ENCODE results near the gene METTL16.
"Not testable (repeated sequence)": the region's sequence is repeated elsewhere in the genome, so short reads cannot be mapped to it uniquely, and the experiment has no call there.

The METTL16 gene, protein sequence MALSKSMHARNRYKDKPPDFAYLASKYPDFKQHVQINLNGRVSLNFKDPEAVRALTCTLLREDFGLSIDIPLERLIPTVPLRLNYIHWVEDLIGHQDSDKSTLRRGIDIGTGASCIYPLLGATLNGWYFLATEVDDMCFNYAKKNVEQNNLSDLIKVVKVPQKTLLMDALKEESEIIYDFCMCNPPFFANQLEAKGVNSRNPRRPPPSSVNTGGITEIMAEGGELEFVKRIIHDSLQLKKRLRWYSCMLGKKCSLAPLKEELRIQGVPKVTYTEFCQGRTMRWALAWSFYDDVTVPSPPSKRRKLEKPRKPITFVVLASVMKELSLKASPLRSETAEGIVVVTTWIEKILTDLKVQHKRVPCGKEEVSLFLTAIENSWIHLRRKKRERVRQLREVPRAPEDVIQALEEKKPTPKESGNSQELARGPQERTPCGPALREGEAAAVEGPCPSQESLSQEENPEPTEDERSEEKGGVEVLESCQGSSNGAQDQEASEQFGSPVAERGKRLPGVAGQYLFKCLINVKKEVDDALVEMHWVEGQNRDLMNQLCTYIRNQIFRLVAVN

DNA sequence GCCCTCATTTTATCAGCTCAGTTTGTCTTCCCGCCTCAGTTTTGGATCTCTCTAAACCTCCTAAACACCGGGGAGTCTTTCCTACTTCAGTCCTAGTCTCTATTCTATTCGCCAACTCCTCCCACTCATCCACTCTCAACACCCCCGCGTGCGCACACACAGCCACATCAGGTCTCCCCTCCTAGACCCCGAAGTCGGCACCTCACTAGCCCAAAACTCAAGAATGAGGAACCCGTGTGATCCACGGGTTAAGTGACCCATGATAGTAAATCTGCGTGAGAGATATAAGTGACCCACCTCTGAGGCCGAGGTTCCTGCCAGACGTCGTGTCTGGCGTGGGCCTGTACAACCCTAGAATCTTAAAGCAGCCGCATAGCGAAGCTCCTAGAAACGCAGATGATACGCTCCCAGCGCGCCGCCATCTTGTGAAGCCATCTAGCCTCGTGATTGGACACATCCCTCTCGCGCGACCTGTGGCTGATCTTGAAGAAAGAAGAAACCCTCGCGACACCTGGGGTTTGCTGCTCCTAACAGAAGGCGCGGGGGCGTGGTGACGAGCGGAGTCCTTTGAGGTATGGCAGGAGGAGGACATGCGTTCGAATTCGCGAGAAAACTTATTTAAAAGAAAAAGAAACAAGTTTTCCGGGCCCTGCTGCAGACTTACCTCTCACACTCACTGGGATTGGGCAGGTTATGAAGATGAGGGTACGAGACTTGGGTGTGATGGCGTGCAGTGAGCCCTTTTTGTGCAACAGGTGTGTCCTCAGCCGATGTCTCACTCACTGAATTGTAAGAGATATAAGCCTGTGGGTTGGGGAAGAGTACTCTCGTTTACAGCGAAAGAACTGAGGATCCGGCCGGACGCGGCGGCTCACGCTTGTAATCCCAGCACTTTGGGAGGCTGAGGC, at the start of gene METTL16:
Gene METTL16 (minus strand): TSS at position 427 of the 908 bp plus-strand sequence. CDS start 9,557 bp downstream, outside the sequence.
- peak; percentile 86 for DNase-seq

- DNase-seq: no peak
Observed at GRCh38 chr17:2560658-2561057, 49.0 kb upstream of the METTL16 start.

DNA sequence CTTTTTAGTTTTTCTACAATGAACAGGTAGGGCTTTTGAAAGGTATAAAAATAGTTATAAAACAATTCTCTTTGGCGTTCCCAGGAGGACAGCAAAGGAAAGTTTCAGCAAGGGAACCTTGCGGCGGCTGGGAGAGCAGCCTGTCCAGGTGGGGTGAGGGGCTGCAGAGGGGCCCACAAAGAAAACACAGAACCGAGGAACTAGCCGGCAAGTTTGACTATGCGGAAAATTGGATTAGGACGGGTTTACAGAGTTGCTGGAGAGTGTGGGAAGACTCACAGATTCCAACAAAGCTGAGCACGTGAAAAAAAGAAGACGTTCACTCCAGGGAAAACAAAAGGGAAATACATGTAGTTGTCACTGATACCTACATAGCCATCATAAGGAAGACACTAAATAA, 40.2 kb upstream of the METTL16 start:
- DNase-seq: no peak

DNA sequence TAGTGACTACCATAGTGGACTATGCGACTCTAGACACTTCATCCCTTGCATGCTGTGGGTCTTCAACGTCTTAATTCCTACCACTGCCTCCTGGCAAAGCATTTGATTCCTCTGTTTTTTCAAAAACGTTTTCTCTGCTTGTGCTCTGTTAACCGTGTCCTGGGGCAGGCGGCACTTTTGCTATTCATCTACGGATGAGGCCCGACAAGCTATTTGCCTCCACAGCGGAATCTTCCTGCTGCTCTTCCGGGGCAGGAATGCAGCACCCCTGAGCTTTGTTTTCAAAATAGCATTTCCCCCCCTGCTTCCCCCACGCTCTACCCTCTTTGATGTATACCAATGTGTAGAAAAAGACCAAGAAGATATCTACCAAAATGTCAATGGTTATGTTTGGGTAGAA, 39.8 kb upstream of the METTL16 start:
- DNase-seq: no peak

- DNase-seq: no peak
Observed at GRCh38 chr17:2549392-2550211, 37.9 kb upstream of the METTL16 start.

DNA sequence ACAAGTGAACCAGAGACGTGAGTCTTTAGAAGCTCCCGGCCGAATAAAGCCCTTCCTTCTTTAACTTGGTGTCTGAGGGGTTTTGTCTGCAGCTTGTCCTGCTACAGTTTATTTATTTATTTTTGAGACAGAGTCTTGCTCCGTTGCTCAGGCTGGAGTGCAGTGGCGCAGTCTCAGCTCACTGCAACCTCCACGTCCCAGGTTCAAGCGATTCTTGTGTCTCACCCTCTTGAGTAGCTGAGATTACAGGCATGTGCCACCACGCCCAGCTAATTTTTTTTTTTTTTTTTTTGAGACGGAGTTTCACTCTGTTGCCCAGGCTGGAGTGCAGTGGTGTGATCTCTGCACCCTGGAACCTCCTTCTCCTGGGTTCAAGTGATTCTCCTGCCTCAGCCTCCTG, 36.3 kb upstream of the METTL16 start:
- not testable (repeated sequence) for DNase-seq

GRCh38 chr17:2547176-2547575, 35.5 kb upstream of the METTL16 start:
- DNase-seq: no peak

DNA sequence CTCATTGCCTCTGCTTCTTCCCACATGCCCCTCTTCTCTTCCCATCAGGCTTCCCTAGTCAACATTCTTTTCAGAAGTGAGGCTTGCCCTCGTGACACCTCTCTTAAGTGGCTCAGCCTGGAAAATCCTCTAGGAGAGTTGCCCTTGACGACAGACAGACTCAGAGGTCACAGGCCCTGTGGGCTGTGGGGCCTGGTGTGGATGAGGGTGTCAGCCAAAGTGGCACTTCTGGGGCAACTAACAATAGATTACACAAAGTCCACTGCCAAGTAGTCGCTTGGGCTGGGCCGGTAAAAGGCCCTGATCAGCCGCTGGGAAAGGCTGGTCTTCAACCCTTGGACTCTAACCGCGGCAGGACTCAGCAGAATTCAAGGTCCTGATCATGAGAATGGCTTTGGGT, 33.7 kb upstream of the METTL16 start:
- no peak for DNase-seq

- DNase-seq: no peak
Observed at GRCh38 chr17:2542456-2542855, 30.8 kb upstream of the METTL16 start.

DNA sequence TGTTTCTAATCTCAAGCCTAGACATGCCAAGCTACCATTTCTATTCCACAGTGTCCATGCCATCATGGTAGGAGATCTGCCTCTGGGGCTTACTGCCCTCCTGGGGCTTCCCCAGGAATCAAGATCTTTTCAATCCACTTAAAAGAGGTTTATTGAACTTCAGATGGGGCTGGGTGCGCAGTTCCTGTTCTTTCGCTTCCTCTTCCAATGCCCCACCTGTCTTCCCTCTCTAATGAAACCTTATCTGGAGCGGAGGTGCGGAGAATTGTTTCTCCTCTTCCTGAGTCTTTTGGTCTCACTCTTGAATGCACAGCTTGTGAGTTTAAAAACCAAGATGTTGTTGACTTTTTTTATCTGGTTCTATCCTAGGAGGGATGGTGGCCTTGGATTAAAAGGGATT, 30.4 kb upstream of the METTL16 start:
- DNase-seq: no peak

DNA sequence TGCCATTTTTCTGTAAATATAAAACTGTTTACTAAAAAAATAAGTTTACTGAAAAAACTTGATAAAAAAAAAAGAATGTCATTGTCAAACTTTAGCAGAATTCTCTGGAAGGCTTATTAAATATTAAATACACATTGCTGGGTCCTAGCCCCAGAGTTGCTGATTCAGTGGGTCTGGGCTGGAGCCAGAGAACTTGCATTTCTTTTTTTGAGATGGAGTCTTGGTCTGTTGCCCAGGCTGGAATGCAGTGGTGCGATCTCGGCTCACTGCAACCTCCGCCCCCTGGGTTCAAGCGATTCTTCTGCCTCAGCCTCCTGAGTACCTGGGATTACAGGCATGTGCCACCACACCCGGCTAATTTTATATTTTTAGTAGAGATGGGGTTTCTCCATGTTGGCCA, 25.9 kb upstream of the METTL16 start:
- not testable (repeated sequence) for DNase-seq

GRCh38 chr17:2532146-2532720, 20.5 kb upstream of the METTL16 start:
- no peak for DNase-seq

GRCh38 chr17:2531243-2531954, 19.7 kb upstream of the METTL16 start:
- not testable (repeated sequence) for DNase-seq

DNA sequence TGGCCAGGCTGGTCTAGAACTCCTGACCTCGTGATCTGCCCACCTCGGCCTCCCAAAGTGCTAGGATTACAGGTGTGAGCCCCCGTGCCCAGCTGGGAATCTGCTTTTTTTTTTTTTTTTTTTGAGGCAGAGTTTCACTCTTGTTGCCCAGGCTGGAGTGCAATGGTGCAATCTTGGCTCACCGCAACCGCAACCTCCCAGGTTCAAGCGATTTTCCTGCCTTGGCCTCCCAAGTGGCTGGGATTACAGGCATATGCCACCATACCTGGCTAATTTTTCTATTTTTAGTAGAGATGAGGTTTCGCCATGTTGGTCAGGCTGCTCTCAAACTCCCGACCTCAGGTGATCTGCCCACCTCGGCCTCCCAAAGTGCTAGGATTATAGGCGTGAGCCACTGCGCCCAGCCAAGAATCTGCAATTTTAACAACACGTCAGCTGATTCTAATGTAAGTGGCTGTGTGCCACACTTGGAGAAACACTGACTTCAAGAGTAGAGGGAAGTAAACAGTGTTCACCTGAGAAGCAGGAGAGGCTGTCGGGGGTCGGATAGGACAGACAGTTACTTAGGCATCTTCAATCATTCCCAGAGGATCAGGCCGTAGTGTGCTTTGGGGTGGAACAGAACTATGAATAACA, 10.2 kb upstream of the METTL16 start:
- DNase-seq: not testable (repeated sequence)

DNA sequence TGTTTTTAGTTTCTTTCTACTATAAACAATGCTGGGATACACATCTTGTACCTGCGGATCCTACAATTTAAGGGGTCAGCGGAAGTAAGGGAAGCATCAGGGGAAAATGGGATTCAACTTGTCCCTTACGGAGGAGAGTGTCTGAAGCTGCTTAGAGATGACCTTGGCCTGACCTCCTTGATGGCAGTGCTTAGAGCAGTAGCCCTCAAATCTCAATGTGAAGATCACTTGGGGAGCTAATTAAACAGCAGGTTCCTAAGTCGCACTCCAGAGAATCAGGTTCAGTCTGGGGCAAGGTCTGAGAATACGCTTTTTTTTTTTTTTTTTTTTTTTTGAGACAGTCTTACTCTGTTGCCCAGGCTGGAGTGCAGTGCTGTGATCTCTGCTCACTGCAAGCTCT, 9.6 kb upstream of the METTL16 start:
- no peak for DNase-seq

DNA sequence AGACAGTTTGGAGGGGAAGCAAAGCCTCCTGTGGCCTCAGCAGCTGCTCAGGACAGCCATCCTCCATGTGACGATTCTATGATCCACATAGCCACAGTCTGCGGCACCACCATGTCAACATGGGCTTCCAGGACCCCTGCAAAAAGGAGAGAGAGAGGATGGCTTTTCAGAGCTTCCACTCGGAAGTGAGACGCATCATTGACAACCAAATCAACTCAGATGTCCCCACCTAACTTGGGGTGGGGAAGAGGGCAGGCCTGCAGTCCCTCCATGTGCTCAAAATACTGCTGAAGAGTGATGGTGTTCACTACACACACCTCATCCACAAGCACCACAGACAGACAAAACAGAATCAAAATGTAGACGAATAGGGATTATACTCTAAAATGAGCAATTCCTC, 5.9 kb upstream of the METTL16 start:
- no peak for DNase-seq

- no peak for DNase-seq
Observed at GRCh38 chr17:2511138-2511461, 588 bp downstream of the METTL16 start.

DNA sequence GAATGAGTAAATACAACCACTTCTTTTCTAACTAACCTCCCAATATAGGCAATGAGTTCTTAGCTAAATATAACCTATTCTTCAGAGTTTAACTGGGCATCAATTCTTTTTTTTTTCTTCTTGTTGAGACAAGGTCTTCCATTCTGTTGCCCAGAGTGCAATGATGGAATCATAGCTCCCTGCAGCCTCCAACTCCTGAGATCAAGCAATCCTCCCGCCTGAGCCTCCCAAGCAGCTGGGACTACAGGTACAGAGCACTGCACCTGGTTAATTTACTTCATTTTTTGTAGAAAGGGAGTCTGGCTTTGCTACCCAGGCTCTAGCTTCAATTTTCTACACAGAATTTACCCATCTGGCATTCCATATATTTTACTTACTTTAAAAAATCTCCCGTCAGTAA, 1.1 kb downstream of the METTL16 start:
- DNase-seq: no peak

DNA sequence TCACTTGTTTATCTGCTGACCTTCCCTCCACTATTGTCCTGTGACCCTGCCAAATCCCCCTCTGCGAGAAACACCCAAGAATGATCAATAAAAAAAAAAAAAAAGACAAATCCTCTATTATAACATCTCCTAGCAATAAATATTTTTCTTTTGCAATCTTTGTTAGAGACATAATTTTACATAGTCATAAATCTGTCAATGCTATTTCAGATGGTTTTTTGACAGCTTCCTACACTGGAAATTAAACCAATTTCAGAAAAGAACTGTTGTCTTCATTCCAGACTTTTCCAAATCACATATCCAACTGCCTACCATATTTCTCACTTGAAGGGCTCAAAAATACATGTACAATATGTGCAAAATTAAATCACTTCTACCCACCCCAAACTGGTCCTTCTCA, 3.7 kb downstream of the METTL16 start:
- DNase-seq: no peak

DNA sequence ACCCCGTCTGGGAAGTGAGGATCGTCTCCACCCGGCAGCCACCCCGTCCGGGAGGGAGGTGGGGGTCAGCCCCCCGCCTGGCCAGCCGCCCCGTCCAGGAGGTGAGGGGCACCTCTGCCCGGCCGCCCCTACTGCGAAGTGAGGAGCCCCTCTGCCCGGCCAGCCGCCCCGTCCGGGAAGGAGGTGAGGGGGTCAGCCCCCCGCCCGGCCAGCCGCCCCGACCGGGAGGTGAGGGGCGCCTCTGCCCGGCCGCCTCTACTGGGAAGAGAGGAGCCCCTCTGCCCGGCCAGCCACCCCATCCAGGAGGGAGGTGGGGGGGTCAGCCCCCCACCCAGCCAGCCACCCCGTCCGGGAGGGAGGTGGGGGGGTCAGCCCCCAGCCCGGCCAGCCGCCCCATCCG, 4.7 kb downstream of the METTL16 start:
- DNase-seq: not testable (repeated sequence)

- no peak for DNase-seq
Observed at GRCh38 chr17:2503627-2504026, 8.1 kb downstream of the METTL16 start.
